IPS DF 6.9 (cell line): ENCODE data around the gene STYXL1.
"Not testable (repeated sequence)": the region's sequence is repeated elsewhere in the genome, so short reads cannot be mapped to it uniquely, and the experiment has no call there.

ENCODE experiments used
- DNase-seq: peaks from one replicate; pipeline ENCODE4 v3.0.0-alpha.2; 2013; ENCODE audit warnings: low read depth, low spot score
- H3K27ac ChIP-seq: one replicate; pipeline ENCODE4 v1.5.1; 2013; ENCODE audit warnings: low read length, control low read depth
- H3K27me3 ChIP-seq: 2 replicates; pipeline ENCODE4 v1.6.1; 2013; ENCODE audit warnings: mild to moderate bottlenecking, low read length; ENCODE audit not compliant: control insufficient read depth, insufficient read depth
- H3K36me3 ChIP-seq: 2 replicates; pipeline ENCODE4 v1.6.1; 2013; ENCODE audit warnings: low read length; ENCODE audit not compliant: control insufficient read depth, insufficient read depth
- H3K4me1 ChIP-seq: 2 replicates; pipeline ENCODE4 v1.6.1; 2013; ENCODE audit warnings: low read length; ENCODE audit not compliant: control insufficient read depth, insufficient read depth
- H3K4me3 ChIP-seq: 2 replicates; pipeline ENCODE4 v1.5.1; 2013; ENCODE audit warnings: mild to moderate bottlenecking, low read length
- H3K9me3 ChIP-seq: 2 replicates; pipeline ENCODE4 v1.6.1; 2013; ENCODE audit warnings: low read length, inconsistent platforms; ENCODE audit not compliant: control insufficient read depth, insufficient read depth
- WGBS: extraction: QIAGEN DNeasy Blood & Tissue Kit; methylation state at CpG from one replicate; pipeline ENCODE4 v1.1.7; 2013; ENCODE audit warnings: mixed read lengths, missing lambda C conversion rate; ENCODE audit not compliant: insufficient read length, insufficient coverage; 5-methylcytosine and 5-hydroxymethylcytosine counted together

The STYXL1 gene

GRCh38 chr7:76065016-76065612 is 17.3 kb upstream of the STYXL1 start:
- Histone ChIP-seq H3K27ac (no peak overlapping the region), H3K9me3 (no peaks in the 10 kb centered on the region), H3K4me3 (no peak overlapping the region), H3K4me1 (no peaks in the 10 kb centered on the region), H3K36me3 (peaks cover 65% of the 10 kb centered on the region), H3K27me3 (no peaks in the 10 kb centered on the region)
- WGBS: no CpG with 5 or more reads among the region's 14 CpGs
- DNase-seq: no peak

DNA sequence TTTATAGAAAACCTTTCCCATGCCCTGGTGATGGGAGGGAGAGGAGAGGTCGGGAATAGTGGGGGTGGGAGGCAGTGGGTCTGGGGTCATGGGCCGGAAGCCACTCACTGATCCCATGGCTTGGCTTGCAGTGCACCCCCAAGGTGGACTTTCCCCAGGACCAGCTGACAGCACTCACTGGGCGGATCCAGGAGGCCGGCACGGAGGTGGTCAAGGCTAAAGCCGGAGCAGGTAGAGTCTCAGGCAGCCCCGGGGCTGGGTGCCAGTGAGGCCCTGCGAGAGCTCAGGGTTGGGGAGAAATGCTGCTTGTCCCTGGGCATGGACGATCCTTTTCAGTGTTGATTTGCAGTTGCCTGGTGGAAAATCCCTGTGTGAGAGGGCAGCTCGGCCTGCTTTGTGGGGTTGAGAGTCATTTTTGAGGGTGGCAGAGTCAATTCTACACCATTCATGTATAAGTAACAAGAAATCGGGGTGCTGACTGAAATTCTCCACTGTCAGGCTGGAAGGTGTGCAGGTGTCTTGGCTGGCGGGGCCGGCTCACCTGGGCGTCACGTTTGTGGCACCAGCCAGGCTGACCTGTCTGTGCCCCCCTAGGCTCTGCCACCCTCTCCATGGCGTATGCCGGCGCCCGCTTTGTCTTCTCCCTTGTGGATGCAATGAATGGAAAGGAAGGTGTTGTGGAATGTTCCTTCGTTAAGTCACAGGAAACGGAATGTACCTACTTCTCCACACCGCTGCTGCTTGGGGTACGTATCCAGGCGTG is 16.6 kb upstream of the STYXL1 start:
- no peaks in the 10 kb centered on the region for H3K27me3 ChIP-seq
- H3K27ac ChIP-seq: no peak overlapping the region
- H3K4me1 ChIP-seq: no peaks in the 10 kb centered on the region
- no peak for DNase-seq
- H3K9me3 ChIP-seq: no peaks in the 10 kb centered on the region
- no CpG with 5 or more reads among the region's 24 CpGs for WGBS
- H3K4me3 ChIP-seq: no peak overlapping the region
- H3K36me3 ChIP-seq: peaks cover 72% of the 10 kb centered on the region

DNA sequence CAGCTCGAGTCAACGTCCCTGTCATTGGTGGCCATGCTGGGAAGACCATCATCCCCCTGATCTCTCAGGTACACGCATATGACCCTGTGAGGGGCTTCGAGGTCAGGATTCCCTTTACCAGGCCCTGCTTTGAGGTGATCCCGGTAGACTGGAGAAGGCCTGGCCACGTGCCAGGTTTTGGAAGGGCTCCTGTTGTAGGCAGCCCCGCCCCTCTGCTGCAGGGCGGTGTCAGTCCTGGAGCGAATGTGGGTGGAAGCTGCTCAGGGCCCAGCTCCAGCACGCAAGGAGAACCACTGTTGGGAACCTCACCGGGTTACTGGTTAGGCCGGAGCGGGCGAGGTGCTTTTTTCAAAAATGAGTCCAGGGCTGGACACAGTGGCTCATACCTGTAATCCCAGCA is 15.7 kb upstream of the STYXL1 start:
- WGBS: no CpG with 5 or more reads among the region's 14 CpGs

DNA sequence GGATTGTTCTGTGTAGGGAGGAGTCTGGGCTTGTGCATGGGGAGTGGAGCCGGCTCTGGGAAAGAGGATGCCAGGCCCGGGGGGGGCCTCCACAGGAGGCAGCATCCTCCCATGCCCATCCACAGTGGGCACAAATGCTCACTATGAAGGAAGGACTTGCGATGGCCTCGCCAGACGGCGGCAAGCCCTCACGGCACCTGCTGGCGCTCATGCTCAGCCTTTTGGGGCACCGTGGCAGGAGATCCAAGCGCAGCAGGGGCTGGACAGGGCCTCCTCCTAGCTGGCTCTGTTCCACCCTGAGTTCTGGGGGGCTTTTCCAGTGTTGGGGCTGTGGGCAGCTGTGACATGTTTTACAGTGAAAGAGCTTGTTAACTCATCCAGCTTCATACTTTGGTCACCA is 15.3 kb upstream of the STYXL1 start:
- Histone ChIP-seq H3K27me3 (no peaks in the 10 kb centered on the region), H3K4me3 (no peak overlapping the region), H3K36me3 (peaks cover 81% of the 10 kb centered on the region), H3K4me1 (no peaks in the 10 kb centered on the region), H3K9me3 (no peaks in the 10 kb centered on the region), H3K27ac (no peak overlapping the region)
- DNase-seq: no peak
- WGBS: no CpG with 5 or more reads among the region's 10 CpGs

More for the DNA sequence above, 15.7 kb upstream of the STYXL1 start:
- Histone ChIP-seq H3K27me3 (no peaks in the 10 kb centered on the region), H3K4me1 (no peaks in the 10 kb centered on the region), H3K4me3 (no peak overlapping the region), H3K36me3 (peaks cover 79% of the 10 kb centered on the region), H3K9me3 (no peaks in the 10 kb centered on the region), H3K27ac (no peak overlapping the region)
- no peak for DNase-seq

DNA sequence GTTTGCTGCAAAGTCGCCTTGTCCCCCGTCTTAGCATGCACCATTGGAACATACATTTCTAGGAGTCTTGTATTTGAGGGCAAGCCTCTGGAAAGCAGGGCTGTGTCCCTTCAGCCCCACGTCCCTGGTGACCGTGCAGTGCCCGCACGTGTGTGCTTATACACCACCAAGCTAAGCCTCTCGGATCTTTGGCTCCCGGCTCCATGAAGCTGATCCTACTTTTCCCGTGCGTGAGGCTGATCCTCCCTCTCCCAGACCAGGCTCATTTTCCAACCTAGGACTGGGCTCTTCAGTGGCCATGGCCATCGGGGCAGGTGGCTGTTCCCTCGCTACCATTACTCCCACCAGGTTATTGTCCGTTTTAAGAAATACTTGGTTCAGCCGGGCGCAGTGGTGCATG is 14.5 kb upstream of the STYXL1 start:
- H3K4me3 ChIP-seq: no peak overlapping the region
- no peaks in the 10 kb centered on the region for H3K27me3 ChIP-seq
- H3K9me3 ChIP-seq: no peaks in the 10 kb centered on the region
- no peak overlapping the region for H3K27ac ChIP-seq
- WGBS: no CpG with 5 or more reads among the region's 15 CpGs
- no peak for DNase-seq
- H3K36me3 ChIP-seq: peaks cover 85% of the 10 kb centered on the region
- H3K4me1 ChIP-seq: no peaks in the 10 kb centered on the region

GRCh38 chr7:76060842-76061241 is 13.0 kb upstream of the STYXL1 start:
- H3K27me3 ChIP-seq: no peaks in the 10 kb centered on the region
- H3K36me3 ChIP-seq: peaks cover 72% of the 10 kb centered on the region
- WGBS: no CpG with 5 or more reads among the region's 6 CpGs
- H3K4me1 ChIP-seq: no peaks in the 10 kb centered on the region
- no peaks in the 10 kb centered on the region for H3K9me3 ChIP-seq
- no peak for DNase-seq
- H3K4me3 ChIP-seq: no peak overlapping the region
- no peak overlapping the region for H3K27ac ChIP-seq

DNA sequence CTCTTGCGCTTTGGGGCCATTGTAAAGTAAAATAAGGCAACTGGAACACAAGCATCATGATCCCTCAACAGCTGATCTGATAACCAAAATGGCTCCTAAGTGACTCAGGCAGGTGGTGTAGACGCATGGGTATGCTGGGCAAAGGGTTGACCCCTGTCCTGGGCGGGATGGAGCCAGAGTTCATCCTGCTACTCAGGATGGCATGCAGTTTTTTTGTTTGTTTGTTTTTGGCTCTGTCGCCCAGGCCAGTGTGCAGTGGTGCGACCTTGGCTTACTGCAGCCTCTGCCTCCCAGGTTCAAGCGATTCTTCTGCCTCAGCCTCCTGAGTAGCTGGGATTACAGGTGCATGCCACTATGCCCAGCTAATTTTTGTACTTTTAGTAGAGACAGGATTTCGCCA is 10.9 kb upstream of the STYXL1 start:
- WGBS: no CpG with 5 or more reads among the region's 7 CpGs
- DNase-seq, H3K27me3 ChIP-seq, H3K4me1 ChIP-seq, H3K4me3 ChIP-seq, H3K27ac ChIP-seq, H3K9me3 ChIP-seq: not testable (repeated sequence)
- peaks cover 55% of the 10 kb centered on the region for H3K36me3 ChIP-seq

DNA sequence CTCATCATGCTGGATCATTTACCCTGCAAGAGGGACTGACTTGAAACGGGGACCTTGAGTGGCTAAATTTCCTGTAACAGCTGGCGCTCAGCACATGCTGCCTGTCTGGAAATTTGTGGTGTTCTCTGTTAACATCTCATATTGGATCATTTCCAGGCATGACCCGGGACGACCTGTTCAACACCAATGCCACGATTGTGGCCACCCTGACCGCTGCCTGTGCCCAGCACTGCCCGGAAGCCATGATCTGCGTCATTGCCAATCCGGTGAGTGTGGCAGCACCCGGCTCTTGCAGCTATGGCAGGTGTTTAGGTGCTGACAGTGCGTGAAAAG is 10.0 kb upstream of the STYXL1 start:
- no peak for DNase-seq
- H3K4me3 ChIP-seq: no peak overlapping the region
- H3K4me1 ChIP-seq: no peaks in the 10 kb centered on the region
- no peaks in the 10 kb centered on the region for H3K27me3 ChIP-seq
- H3K9me3 ChIP-seq: no peaks in the 10 kb centered on the region
- H3K27ac ChIP-seq: no peak overlapping the region
- H3K36me3 ChIP-seq: peaks cover 47% of the 10 kb centered on the region
- WGBS: no CpG with 5 or more reads among the region's 11 CpGs

DNA sequence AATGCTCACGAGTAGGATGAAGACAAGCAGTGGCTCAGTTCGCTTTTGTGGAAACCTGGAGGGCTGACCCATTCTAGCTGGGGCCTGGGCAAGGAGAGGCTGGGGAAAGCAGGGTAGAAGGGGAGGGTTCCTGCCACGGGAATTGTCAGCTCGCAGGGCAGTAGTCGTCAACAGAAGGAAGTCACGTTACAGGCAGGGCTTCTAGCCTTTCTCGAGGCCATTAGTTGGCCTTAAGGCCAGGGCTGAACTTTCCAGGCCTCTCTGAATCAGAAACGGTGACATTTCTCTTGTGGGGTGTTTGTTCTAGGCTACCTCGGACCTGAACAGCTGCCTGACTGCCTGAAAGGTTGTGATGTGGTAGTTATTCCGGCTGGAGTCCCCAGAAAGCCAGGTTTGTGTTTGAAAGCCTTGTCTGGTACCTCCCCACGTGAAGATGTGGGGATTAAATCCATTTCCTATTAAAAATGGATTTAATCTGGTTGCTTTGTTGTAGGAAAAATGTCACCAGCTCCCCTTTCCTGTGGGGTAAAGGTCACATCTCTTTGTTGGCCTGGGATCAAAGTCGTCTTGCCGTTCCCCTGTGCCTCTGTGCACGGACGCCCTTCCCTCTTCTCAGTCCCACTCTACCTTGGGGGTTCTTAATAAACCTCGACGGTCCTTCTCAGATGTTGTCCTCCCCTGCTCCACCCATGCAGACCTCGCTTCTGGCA is 9.5 kb upstream of the STYXL1 start:
- Histone ChIP-seq H3K4me1 (no peaks in the 10 kb centered on the region), H3K4me3 (no peak overlapping the region), H3K36me3 (peaks cover 43% of the 10 kb centered on the region), H3K27ac (no peak overlapping the region), H3K27me3 (no peaks in the 10 kb centered on the region), H3K9me3 (no peaks in the 10 kb centered on the region)
- no peak for DNase-seq
- WGBS: no CpG with 5 or more reads among the region's 18 CpGs

- no CpG with 5 or more reads among the region's 7 CpGs for WGBS
- Histone ChIP-seq H3K27ac (no peak overlapping the region), H3K27me3 (no peaks in the 10 kb centered on the region), H3K4me3 (no peak overlapping the region), H3K36me3 (peaks cover 39% of the 10 kb centered on the region), H3K4me1 (no peaks in the 10 kb centered on the region), H3K9me3 (no peaks in the 10 kb centered on the region)
- no peak for DNase-seq
These were observed 8.4 kb upstream of the STYXL1 start for GRCh38 chr7:76056241-76056640.
